Nephron (organoid): Measurements from ENCODE around the gene GRK2.
A peak's percentile ranks its signal among the peaks of the same experiment; 100 is the strongest.

Experiments
- H3K27ac Mint-ChIP-seq, 3 experiments: 2 replicates each; pipeline ENCODE4 v1.8.0; 2020; ENCODE audit warnings: mixed read lengths in 3 of 3, mild to moderate bottlenecking in 2 of 3, moderate library complexity in 1 of 3
- H3K27me3 Mint-ChIP-seq: 2 replicates; pipeline ENCODE4 v1.8.0; 2021; ENCODE audit warnings: low read depth, mild to moderate bottlenecking, moderate library complexity, mixed read lengths
- H3K36me3 Mint-ChIP-seq: 2 replicates; pipeline ENCODE4 v1.8.0; 2020; ENCODE audit warnings: low read depth, mixed read lengths
- H3K4me1 Mint-ChIP-seq: 2 replicates; pipeline ENCODE4 v1.8.0; 2020; ENCODE audit warnings: mixed read lengths
- H3K4me3 Mint-ChIP-seq, 3 experiments: 2 replicates each; pipeline ENCODE4 v1.8.0; 2020; ENCODE audit warnings: mild to moderate bottlenecking in 3 of 3, mixed read lengths in 3 of 3, moderate library complexity in 2 of 3
- H3K9me3 Mint-ChIP-seq: 2 replicates; pipeline ENCODE4 v1.8.0; 2020; ENCODE audit warnings: mixed read lengths
- TF ChIP-seq, protein P1 (sequence below), 3 experiments: fragments of 200-600 bp; sonication (generic); IDR thresholded peaks; one replicate each; pipeline ENCODE4 v1.5.0; 2021; ENCODE audit warnings: antibody characterized with exemption in 3 of 3; ENCODE audit not compliant: unreplicated experiment in 3 of 3

Gene GRK2

DNA sequence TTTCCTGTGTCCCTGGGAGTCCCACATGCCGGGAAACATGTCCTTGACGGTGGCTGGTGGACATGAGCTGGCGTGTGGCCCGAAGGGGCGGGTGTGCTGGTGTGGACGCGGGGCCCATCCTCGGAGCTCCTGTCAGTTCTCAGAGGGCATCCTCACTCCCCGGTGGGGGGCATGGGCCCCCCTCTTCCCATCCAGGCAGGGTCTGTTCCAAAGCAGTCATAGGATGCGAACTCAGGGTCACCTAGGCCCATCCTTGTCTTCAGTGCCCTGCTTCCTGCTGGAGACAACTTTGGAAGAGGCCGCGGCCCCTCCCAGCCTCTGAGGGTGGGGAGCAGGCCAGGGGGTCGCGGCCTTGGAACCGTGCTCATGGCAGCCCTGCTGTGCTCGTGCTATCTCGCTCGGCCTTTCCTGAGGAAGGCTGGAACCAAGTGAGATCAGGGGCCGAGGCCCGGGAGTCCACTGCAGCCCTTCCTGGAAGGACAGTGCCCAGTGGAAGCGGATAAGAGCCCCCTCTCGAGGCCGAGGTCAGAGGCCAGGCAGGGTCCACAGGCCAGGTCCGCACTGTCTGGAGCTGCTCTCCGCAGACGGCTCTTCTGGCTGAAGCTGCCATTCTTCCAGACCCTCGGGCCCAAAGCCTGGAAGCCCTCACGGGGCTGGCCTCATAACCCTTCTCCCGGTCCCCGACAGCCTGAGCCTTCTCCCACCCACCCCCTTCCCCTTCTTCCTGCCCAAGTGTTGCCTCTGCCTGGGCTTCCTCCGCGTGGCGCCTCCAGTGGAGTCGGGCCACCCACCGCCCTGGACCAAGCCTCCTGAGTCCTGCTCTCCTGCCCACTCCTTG, 8.7 kb downstream of the GRK2 start:
- TF ChIP-seq, protein P1, sequence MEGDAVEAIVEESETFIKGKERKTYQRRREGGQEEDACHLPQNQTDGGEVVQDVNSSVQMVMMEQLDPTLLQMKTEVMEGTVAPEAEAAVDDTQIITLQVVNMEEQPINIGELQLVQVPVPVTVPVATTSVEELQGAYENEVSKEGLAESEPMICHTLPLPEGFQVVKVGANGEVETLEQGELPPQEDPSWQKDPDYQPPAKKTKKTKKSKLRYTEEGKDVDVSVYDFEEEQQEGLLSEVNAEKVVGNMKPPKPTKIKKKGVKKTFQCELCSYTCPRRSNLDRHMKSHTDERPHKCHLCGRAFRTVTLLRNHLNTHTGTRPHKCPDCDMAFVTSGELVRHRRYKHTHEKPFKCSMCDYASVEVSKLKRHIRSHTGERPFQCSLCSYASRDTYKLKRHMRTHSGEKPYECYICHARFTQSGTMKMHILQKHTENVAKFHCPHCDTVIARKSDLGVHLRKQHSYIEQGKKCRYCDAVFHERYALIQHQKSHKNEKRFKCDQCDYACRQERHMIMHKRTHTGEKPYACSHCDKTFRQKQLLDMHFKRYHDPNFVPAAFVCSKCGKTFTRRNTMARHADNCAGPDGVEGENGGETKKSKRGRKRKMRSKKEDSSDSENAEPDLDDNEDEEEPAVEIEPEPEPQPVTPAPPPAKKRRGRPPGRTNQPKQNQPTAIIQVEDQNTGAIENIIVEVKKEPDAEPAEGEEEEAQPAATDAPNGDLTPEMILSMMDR (IDR thresholded peaks at IDR 0.05; ENCODE audit: unreplicated experiment in 3 of 3): no peak
- no peaks in the 10 kb centered on the region for H3K9me3 Mint-ChIP-seq
- H3K27ac Mint-ChIP-seq: no peak overlapping the region
- H3K27me3 Mint-ChIP-seq: no peaks in the 10 kb centered on the region
- peaks cover 27% of the 10 kb centered on the region for H3K4me1 Mint-ChIP-seq
- peaks cover 8% of the 10 kb centered on the region for H3K36me3 Mint-ChIP-seq
- no peak overlapping the region for H3K4me3 Mint-ChIP-seq

DNA sequence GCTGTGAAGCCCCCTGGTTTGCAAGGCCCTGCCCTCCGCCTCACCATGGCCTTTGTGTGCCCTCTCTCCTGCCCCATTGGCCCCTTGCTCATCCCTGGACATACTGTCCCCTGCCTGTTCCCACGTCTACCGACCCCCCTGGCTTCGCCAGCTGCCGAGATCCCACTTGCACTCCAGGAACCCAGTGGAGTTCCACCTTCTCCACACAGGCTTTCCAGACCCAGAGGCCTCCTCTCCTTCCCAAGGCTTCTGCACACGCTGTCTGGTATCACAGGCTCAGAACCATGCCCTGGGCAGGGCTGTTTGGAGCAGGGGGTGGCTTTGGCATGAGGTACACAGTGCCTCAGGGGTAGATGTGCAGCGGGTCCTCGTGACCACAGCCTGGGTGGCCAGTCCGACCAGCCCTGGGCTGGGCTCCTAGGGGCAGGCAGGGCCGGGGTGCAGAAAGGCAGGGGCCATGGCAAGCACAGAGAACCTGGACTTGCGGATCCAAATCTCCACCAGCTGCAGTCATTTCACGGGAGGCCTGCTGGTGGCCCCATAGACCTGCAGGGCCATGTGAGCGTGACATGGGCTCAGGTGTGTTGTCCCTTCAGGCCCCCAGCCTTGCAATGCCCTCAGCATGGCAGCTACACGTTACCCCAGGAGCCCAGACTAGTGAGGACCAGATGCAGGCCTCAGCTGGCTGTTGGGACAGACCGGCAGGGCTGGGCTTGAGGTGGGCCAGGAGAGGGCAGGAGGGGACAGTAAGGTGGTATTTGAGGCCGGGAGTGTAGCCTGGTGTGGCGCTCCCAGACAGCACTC, 9.5 kb downstream of the GRK2 start:
- Mint-ChIP-seq H3K4me3 (peak overlapping the region in 1 of 3 experiments; percentile 44), H3K27ac (peak overlapping the region; percentile 61 to 74 (median 70)), H3K4me1 (peaks cover 19% of the 10 kb centered on the region), H3K36me3 (peaks cover 15% of the 10 kb centered on the region), H3K9me3 (no peaks in the 10 kb centered on the region), H3K27me3 (no peaks in the 10 kb centered on the region)
- TF ChIP-seq, protein P1 (IDR thresholded peaks at IDR 0.05; ENCODE audit: unreplicated experiment in 3 of 3): no peak

DNA sequence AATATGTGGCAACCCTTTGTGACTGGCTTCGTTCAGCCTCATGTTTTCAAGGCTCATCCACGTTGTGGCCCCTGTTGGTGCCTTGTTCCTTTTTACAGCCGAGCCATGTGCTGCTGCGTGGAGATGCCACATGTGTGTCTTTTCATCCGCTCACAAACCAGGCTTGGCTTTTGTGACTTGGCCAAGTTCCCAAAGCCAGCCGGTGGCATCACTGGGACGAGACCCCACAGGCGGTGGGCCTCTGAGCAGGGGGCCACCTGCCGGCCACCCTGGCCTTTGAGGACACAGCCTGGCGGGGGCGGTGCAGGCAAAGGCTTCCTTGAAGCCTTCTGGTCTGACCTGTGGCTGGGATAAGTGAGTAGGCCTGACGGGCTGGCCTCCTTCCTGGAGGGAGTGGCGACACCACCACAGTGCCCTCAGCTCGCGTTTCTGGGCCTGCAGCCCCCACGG, 10.5 kb downstream of the GRK2 start:
- H3K36me3 Mint-ChIP-seq: peaks cover 15% of the 10 kb centered on the region
- peaks cover 12% of the 10 kb centered on the region for H3K4me1 Mint-ChIP-seq
- H3K27me3 Mint-ChIP-seq: no peaks in the 10 kb centered on the region

DNA sequence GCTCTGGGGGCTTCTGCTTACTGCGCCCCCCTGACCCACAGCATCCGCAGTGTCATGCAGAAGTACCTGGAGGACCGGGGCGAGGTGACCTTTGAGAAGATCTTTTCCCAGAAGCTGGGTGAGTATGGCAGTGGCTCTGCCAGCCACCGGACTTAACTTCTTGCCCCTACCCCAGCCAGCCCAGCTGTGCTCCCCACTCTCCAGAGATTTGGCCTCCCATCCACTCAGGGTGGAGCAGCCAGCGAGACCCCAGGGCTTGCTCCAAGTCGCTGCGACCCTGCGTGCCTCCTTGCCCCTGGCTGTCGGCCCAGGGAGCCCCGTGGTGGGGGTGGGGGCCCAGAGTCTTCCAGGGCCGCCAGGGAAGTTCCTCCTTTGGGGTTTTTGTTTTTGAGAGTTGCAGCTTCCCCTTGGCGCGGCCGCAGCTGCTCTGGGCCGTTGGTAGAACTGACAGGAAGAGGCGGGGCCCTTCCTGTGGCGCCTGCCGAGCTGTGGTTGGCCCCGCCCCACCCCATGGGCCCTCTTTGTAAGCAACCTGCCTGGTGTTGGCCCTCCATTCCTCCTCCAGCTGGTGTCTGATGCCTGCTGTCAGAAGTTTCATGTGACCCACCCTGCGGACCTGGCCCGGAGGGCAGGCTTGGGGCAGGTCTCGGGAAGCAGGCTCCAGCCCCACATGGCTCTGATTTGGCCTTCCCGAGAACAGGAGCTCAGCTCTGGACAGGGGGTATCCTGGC, 11.1 kb downstream of the GRK2 start:
- Mint-ChIP-seq H3K27me3 (no peaks in the 10 kb centered on the region), H3K4me1 (peaks cover 12% of the 10 kb centered on the region), H3K4me3 (peak overlapping the region in 1 of 3 experiments; percentile 19), H3K9me3 (no peaks in the 10 kb centered on the region), H3K27ac (peak overlapping the region; percentile 66 to 74 (median 74)), H3K36me3 (peaks cover 16% of the 10 kb centered on the region)
- TF ChIP-seq, protein P1 (IDR thresholded peaks at IDR 0.05; ENCODE audit: unreplicated experiment in 3 of 3): no peak

More for the DNA sequence above, 10.5 kb downstream of the GRK2 start:
- TF ChIP-seq, protein P1 (IDR thresholded peaks at IDR 0.05; ENCODE audit: unreplicated experiment in 3 of 3): no peak
- Mint-ChIP-seq H3K4me3 (peak overlapping the region in 1 of 3 experiments; percentile 37), H3K9me3 (no peaks in the 10 kb centered on the region), H3K27ac (peak overlapping the region; percentile 66 to 92 (median 74))

DNA sequence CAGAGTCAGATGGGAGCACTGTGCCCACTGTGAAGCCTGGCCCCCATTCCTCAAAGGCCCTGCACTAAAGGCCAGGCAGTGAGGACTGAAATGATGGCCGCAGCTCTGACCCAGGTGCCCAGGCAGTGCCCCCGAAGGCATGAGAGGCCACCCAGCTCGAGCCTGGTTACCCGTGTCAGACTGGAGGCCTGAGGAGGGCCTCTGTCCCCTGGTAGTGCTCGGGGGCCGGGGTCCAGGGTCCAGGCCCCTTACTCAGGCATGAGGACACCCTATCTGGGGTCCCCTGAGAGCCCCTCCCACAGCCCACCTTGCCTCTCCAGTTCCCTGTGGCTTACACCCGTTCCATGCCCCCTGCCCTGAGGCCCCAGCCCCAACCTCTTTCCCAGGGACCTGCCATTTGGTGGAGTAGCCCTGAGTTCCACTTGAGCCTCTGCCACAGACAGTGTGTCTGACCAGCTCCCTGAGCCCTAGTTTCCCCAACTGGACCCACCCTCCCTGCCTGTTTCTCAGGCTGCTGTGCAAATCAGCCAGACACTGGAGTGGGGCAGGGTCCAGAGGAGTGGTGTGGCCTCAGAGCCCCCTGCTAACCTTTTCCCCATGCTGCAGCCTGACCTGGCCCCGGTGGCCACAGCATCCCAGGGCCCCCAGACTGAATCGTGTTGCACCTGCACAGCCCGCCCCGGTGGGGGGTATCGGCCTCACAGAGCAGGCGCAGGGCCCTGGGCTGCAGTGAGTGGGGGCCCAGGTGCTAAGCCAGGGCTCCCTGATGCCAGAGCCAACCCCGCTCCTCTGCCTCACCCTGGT, 12.1 kb downstream of the GRK2 start:
- Mint-ChIP-seq H3K27me3 (no peaks in the 10 kb centered on the region), H3K4me3 (no peak overlapping the region), H3K9me3 (no peaks in the 10 kb centered on the region), H3K27ac (peak overlapping the region in 2 of 3 experiments; percentile 66 to 74), H3K4me1 (peaks cover 12% of the 10 kb centered on the region), H3K36me3 (peaks cover 20% of the 10 kb centered on the region)
- TF ChIP-seq, protein P1 (IDR thresholded peaks at IDR 0.05; ENCODE audit: unreplicated experiment in 3 of 3): no peak
